HG03280 (cell line): ENCODE measurements around the gene FGB.
"Not testable (repeated sequence)": the region's sequence is repeated elsewhere in the genome, so short reads cannot be mapped to it uniquely, and the experiment has no call there.

Source experiments
- ATAC-seq: cut with Tn5 transposase; IDR thresholded peaks from one replicate; pipeline ENCODE4 v1.9.1; 2021; ENCODE audit warnings: mild to moderate bottlenecking, moderate library complexity; ENCODE audit not compliant: unreplicated experiment

The FGB gene

DNA sequence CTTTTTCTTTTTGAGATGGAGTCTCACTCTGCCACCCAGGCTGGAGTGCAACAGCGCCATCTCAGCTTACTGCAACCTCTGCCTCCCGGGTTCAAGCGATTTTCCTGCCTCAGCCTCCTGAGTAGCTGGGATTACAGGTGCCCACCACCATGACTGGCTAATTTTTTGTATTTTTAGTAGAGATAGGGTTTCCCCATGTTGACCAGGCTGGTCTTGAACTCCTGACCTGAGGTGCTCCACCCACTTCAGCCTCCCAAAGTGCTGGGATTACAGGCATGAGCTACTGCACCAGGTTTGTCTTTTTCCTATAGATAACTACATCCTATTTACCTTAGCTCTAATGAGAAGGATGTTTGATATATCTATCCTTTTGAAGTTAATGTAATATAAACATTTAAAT is 31.5 kb downstream of the FGB start:
- not testable (repeated sequence) for ATAC-seq

- ATAC-seq = no peak
These were observed 33.0 kb downstream of the FGB start for GRCh38 chr4:154595807-154596206.

- ATAC-seq = not testable (repeated sequence)
These were observed 34.5 kb downstream of the FGB start for GRCh38 chr4:154597281-154597680.

DNA sequence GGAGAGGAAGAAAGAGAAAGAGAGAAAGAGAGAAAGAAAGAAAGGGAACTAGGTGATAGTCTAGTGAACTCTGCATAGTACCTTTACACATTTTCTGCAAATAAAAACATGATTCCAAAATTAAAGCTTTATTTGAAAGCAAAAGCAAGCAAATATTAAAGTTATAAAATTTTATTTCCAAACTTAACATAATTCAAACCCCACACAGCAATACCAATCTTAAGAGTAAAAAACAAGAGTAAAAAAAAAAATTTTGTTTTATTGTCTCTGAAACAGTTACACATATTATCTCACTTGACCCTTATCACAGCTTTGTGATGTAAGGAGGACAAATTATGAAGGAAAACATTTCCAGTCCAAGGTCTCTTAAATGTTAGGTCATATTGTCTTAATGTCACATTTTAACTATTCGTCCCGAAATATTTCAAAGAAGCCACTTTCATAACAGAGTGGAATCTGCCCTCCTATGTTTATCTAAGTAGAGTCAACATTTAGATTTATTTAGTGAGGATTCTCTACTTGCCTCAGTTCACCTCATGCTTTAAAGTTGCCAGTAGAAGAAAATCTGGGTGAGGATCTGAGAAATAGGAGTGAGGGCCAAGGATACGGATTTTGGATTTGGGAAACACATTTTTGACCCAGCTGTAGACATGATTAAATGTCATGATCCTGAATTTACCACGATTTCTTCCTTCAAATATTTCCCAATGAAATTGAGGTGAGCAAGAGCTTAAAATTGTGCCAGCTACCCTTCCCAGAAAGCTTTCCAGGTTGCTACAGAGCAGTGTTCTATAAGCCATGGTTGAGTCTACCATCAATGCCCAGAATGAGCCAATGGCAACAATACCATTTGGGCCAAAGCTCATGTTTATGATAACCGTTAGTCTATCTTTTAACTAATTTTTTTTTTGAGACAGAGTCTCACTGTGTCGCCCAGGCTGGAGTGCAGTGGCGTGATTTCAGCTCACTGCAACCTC is 35.3 kb downstream of the FGB start:
- no peak for ATAC-seq

DNA sequence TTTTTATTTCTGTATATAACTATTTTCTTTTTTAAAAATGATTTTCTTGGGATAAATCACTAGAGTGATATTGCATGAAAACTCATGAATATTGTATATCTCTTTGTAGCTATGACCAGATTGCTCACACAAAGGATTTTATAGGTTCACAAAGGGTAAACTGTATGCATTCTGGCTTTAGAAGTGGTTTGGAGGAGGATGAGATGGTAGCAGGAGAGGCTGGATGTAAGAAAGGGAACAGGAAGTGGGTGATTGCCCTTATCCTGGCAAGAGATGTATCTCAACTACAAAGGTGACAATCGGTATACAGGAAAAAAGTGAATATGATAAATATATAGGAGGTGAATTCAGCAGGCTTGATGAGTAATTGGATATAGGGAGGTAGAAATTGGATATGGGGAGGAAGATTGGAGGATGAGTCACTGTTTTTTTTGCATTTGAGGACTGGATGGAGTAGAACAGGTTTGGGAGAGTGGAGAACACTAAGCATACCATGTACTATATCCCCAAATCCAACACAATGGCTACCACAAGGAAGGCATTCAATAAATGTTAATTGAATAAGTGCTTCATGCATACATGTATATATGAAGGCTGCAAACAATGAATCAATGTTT is 39.7 kb downstream of the FGB start:
- no peak for ATAC-seq

GRCh38 chr4:154603033-154603943 is 40.5 kb downstream of the FGB start:
- no peak for ATAC-seq

- ATAC-seq = no peak
These were observed 41.9 kb downstream of the FGB start for GRCh38 chr4:154604696-154605200.

GRCh38 chr4:154606728-154607723 is 44.2 kb downstream of the FGB start:
- ATAC-seq = no peak

- ATAC-seq = no peak
These were observed 45.8 kb downstream of the FGB start for GRCh38 chr4:154608361-154609252.

DNA sequence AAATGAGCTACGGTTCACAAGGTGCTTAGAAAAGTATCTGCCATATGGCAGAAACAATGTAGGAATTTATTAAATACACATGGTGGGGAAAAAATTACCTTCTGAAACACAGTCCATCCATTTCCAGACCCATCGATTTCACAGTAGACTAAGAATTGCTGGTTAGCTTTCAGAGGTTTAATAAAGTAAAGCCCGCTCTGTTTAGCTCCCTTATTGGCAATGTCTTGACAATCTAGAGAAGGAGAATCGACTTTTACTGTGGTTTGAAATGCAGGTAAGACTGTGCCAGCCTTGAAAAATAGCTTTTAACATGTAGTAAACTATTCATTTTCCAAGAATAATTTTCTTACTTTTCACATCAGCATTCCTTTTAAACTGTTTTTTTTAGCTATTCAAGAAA is 46.7 kb downstream of the FGB start:
- no peak for ATAC-seq

- ATAC-seq = no peak
These were observed 47.8 kb downstream of the FGB start for GRCh38 chr4:154610582-154610981.

- ATAC-seq = no peak
These were observed 49.0 kb downstream of the FGB start for GRCh38 chr4:154611833-154612232.

GRCh38 chr4:154612472-154613414 is 49.9 kb downstream of the FGB start, which contains the start of gene FGG:
Gene FGG (minus strand): TSS chr4:154612656. CDS start chr4:154612609, 47 bp downstream.
- no peak for ATAC-seq

DNA sequence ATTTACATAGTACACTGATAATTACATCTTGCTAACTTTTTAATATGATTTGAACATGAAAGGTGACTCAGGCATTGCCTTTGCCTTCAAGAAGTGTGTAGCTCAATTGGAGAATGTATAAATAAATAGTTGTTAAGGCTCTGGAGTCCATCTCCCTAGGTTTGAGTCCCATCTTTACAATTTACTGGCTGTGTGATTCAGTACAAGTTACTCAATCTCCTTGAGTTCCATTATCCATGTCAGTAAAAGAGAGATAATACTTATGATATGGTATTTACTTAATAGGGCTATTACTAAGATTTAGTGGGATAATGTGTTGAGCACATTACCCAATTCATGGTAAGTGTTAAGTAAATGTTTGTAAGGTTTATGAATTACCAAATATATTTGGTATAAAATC is 51.5 kb downstream of the FGB start:
- ATAC-seq = no peak

- no peak for ATAC-seq
These were observed 52.4 kb downstream of the FGB start for GRCh38 chr4:154615211-154615610.

GRCh38 chr4:154616287-154616686 is 53.5 kb downstream of the FGB start:
- ATAC-seq = peak; percentile 4

DNA sequence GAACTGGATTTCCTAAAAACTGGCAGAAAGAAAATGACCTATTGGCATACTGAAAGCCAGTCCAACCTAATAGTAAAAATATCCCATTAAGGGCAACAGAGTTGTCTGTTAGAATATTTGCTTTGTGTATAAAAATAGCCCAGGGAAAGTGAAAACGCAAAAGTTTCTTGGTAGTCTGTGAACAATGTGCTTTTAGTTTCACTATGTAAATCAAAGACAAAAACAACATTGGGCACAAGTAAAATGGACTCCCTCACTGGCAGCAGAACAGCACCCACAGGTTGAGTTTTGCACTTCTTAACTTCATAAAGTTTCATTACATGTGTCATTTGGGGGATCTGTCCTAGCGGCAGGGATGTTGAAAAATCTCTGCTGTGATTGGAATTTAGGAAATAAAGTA is 53.9 kb downstream of the FGB start:
- ATAC-seq = peak; percentile 94
